Heart left ventricle (tissue), 13 donors: ENCODE results near the gene MARCHF3.

Experiments used
- CTCF ChIP-seq, 12 donors: fragments of 200-600 bp; sonication (generic) in 4 of 12; IDR thresholded peaks; one replicate each; pipeline versions ENCODE4 v1.5.0 to v1.8.0; 2018 to 2022; ENCODE audit warnings: antibody characterized with exemption in 12 of 12, mild to moderate bottlenecking in 5 of 12
- POLR2A ChIP-seq, 2 donors: fragments of 450-650 bp; IDR thresholded peaks; one replicate each; pipeline ENCODE4 v1.6.1; 2017; ENCODE audit warnings: antibody characterized with exemption in 2 of 2, mild to moderate bottlenecking in 2 of 2, moderate library complexity in 2 of 2
- donor health status: ischemic (EF 13 %, LVEDD 7.1; RV severe dilation, severe dysfunction).
- donor health status: DM: no; HTN: yes; CAD: no.
- donor health status: DM: no; HTN: no; CAD: no.
- donor health status: ischemic (EF 25% LVEDD 6.9; RV normal size, moderate dysfunction).
- donor health status: ischemic (EF 25% LVEDD 5.7; RV mildly dilated, moderate dysfunction).
- donor health status: ischemic (EF 35%, LVEDD 5.7; RV mildly dilated, moderate dysfunction).
- donor health status: nonischemic (EF 11% LVEDD 7.7; RV severe dilation, severe dysfunction).
- donor health status: DM: yes; HTN: yes; CAD: no.
- donor health status: PGD.
- donor health status: ischemic (EF 29% LVEDD 5.4; RV normal size, mild dysfunction).
- donor health status: nonischemic (EF 23%, LVEDD 6.1; RV moderate dilation, normal function).

DNA sequence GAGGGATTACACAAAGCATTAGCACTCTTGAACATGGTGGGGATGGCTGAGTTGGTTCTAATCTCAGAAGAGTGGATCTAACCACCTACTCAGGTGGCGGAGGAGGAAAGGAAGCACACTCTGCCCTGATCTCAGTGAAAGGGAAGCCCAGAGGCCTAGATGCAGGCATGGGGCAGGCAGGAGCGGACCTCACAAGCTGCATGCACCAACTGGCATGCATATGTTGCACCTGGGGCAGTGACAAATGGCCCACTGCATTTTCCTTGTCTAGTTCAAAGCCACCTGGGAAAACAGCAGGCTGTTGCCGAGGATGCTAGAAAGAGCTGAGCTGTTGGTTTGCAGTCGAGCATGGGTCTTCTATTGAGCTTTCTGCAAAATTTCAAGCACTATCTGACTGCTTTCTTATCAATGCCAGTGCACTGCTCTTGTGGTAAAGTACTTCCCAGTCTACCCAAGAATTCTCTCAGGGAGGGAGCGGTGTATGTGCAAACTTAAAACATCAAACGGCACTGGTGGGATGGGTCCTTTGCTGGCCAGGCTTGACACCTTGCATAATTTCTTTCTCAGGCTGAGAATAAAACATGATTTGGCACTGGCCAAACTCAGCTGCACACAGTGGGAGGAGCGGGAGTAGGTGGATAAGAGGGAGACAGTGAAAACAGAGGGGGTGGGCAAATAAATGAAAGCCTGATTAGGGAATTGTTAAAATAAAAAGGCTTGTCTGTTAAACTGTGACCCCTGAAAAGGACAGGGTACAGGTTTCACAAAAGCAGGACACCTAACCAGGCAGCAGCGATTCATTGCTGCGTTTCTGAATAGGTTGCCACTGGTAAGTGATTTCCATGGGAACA is 108.9 kb downstream of the MARCHF3 start:
- TF ChIP-seq CTCF (IDR thresholded peaks at IDR 0.05), result no peak
- no peak for TF ChIP-seq POLR2A (IDR thresholded peaks at IDR 0.05)
